ENCODE results near the gene HS1BP3. TPM values are rescaled to one million over a fixed set of nuclear protein-coding genes. Genes with fewer than 3 reads are reported as not detected.

The HS1BP3 gene
- total RNA-seq, 2 experiments from 2014 or later: 10.1 to 10.4 TPM

GRCh38 chr2:20672201-20672951, 21.5 kb upstream of the HS1BP3 start:
- DNase-seq: no peak
- no peak overlapping the region for H3K4me3 Mint-ChIP-seq
- CTCF ChIA-PET: interaction anchor here (1.1 to 2.8 kb wide), 3 partner anchors 10 to 291 kb away, joined by 3 to 11 read pairs (median 3); no protein-coding TSS in a partner anchor
- H3K9me3 Mint-ChIP-seq: no peaks in the 10 kb centered on the region
- intact Hi-C loops (cut with micrococcal nuclease): no loop called here
- H3K27me3 Mint-ChIP-seq: peaks cover 38% of the 10 kb centered on the region
- POLR2A ChIA-PET: no interaction called here
- no peak overlapping the region for H3K27ac Mint-ChIP-seq
- peaks cover 2% of the 10 kb centered on the region for H3K4me1 Mint-ChIP-seq (ENCODE audit: low read depth)
- H3K36me3 Mint-ChIP-seq: no peaks in the 10 kb centered on the region

- Mint-ChIP-seq H3K4me1 (ENCODE audit: low read depth) (peaks cover 2% of the 10 kb centered on the region), H3K36me3 (no peaks in the 10 kb centered on the region), H3K27ac (no peak overlapping the region), H3K27me3 (peaks cover 39% of the 10 kb centered on the region), H3K4me3 (no peak overlapping the region), H3K9me3 (no peaks in the 10 kb centered on the region)
- POLR2A ChIA-PET: no interaction called here
- intact Hi-C loops (cut with micrococcal nuclease): no loop called here
- DNase-seq: no peak
- CTCF ChIA-PET: interaction anchor here (1.1 to 2.8 kb wide), 2 partner anchors 10 to 292 kb away, joined by 3 to 11 read pairs; no protein-coding TSS in a partner anchor
Measured at GRCh38 chr2:20671736-20672080, 20.8 kb upstream of the HS1BP3 start.

GRCh38 chr2:20671036-20671735, 20.3 kb upstream of the HS1BP3 start:
- intact Hi-C loops (cut with micrococcal nuclease): no loop called here
- Mint-ChIP-seq H3K27ac (no peak overlapping the region), H3K27me3 (peaks cover 43% of the 10 kb centered on the region), H3K4me3 (no peak overlapping the region), H3K9me3 (no peaks in the 10 kb centered on the region), H3K36me3 (no peaks in the 10 kb centered on the region), H3K4me1 (ENCODE audit: low read depth) (peaks cover 5% of the 10 kb centered on the region)
- ChIA-PET CTCF (interaction anchor here (0.7 to 2.8 kb wide), 2 partner anchors 10 to 292 kb away, joined by 3 to 11 read pairs; no protein-coding TSS in a partner anchor), POLR2A (no interaction called here)
- DNase-seq: no peak

GRCh38 chr2:20670315-20671035, 19.6 kb upstream of the HS1BP3 start:
- Mint-ChIP-seq H3K9me3 (no peaks in the 10 kb centered on the region), H3K27me3 (peaks cover 48% of the 10 kb centered on the region), H3K4me1 (ENCODE audit: low read depth) (peaks cover 7% of the 10 kb centered on the region), H3K4me3 (no peak overlapping the region), H3K36me3 (no peaks in the 10 kb centered on the region), H3K27ac (no peak overlapping the region)
- no peak for DNase-seq
- intact Hi-C loops (cut with micrococcal nuclease): no loop called here
- CTCF ChIA-PET: interaction anchor here (0.7 to 0.9 kb wide), 2 partner anchors 9 to 293 kb away, joined by 3 to 4 read pairs; no protein-coding TSS in a partner anchor
- POLR2A ChIA-PET: interaction anchor here (0.6 kb wide), 1 partner anchor 22 kb away, joined by 3 read pairs; no protein-coding TSS in a partner anchor

- POLR2A ChIA-PET: interaction anchor here (0.6 kb wide), 1 partner anchor 21 kb away, joined by 3 read pairs; no protein-coding TSS in a partner anchor
- CTCF ChIA-PET: interaction anchor here (0.9 kb wide), 1 partner anchor 9 kb away, joined by 4 read pairs; no protein-coding TSS in a partner anchor
- intact Hi-C loops (cut with micrococcal nuclease): no loop called here
- H3K4me3 Mint-ChIP-seq: no peak overlapping the region
- no peaks in the 10 kb centered on the region for H3K36me3 Mint-ChIP-seq
- H3K27ac Mint-ChIP-seq: no peak overlapping the region
- no peaks in the 10 kb centered on the region for H3K9me3 Mint-ChIP-seq
- H3K4me1 Mint-ChIP-seq (ENCODE audit: low read depth): peaks cover 9% of the 10 kb centered on the region
- H3K27me3 Mint-ChIP-seq: peaks cover 56% of the 10 kb centered on the region
- DNase-seq: no peak
Measured at GRCh38 chr2:20669562-20670314, 18.8 kb upstream of the HS1BP3 start.

GRCh38 chr2:20668871-20669475, 18.1 kb upstream of the HS1BP3 start:
- no peak overlapping the region for H3K27ac Mint-ChIP-seq
- H3K4me3 Mint-ChIP-seq: no peak overlapping the region
- ChIA-PET CTCF (interaction anchor here (1.0 kb wide), 1 partner anchor 10 kb away, joined by 3 read pairs; no protein-coding TSS in a partner anchor), POLR2A (interaction anchor here (0.7 kb wide), 1 partner anchor 15 kb away, joined by 3 read pairs; no protein-coding TSS in a partner anchor)
- no peak for DNase-seq
- H3K36me3 Mint-ChIP-seq: no peaks in the 10 kb centered on the region
- peaks cover 9% of the 10 kb centered on the region for H3K4me1 Mint-ChIP-seq (ENCODE audit: low read depth)
- no peaks in the 10 kb centered on the region for H3K9me3 Mint-ChIP-seq
- peaks cover 64% of the 10 kb centered on the region for H3K27me3 Mint-ChIP-seq
- intact Hi-C loops (cut with micrococcal nuclease): no loop called here

- ChIA-PET CTCF (interaction anchor here (0.7 to 1.0 kb wide), 2 partner anchors 9 to 18 kb away, joined by 3 read pairs; no protein-coding TSS in a partner anchor), POLR2A (no interaction called here)
- intact Hi-C loops (cut with micrococcal nuclease): no loop called here
- H3K9me3 Mint-ChIP-seq: no peaks in the 10 kb centered on the region
- DNase-seq: no peak
- H3K4me1 Mint-ChIP-seq (ENCODE audit: low read depth): peaks cover 9% of the 10 kb centered on the region
- no peaks in the 10 kb centered on the region for H3K36me3 Mint-ChIP-seq
- H3K27me3 Mint-ChIP-seq: peaks cover 66% of the 10 kb centered on the region
- no peak overlapping the region for H3K4me3 Mint-ChIP-seq
- no peak overlapping the region for H3K27ac Mint-ChIP-seq
Measured at GRCh38 chr2:20668451-20668850, 17.6 kb upstream of the HS1BP3 start.

GRCh38 chr2:20667531-20668401, 16.9 kb upstream of the HS1BP3 start:
- Mint-ChIP-seq H3K27ac (no peak overlapping the region), H3K4me1 (ENCODE audit: low read depth) (peaks cover 9% of the 10 kb centered on the region), H3K27me3 (peaks cover 64% of the 10 kb centered on the region), H3K9me3 (no peaks in the 10 kb centered on the region), H3K36me3 (no peaks in the 10 kb centered on the region), H3K4me3 (peak overlapping the region; percentile 53)
- intact Hi-C loops (cut with micrococcal nuclease): no loop called here
- DNase-seq: peak; percentile 8
- ChIA-PET POLR2A (interaction anchor here (0.6 kb wide), 1 partner anchor 155 kb away, joined by 3 read pairs; the partner anchor contains the start of gene LDAH), CTCF (interaction anchor here (0.7 to 3.4 kb wide), 4 partner anchors 9 to 221 kb away, joined by 3 to 18 read pairs (median 3); partner anchors contain the start of genes HS1BP3 and RHOB)

GRCh38 chr2:20667151-20667530, 16.2 kb upstream of the HS1BP3 start:
- intact Hi-C loops (cut with micrococcal nuclease): no loop called here
- peaks cover 9% of the 10 kb centered on the region for H3K4me1 Mint-ChIP-seq (ENCODE audit: low read depth)
- H3K36me3 Mint-ChIP-seq: no peaks in the 10 kb centered on the region
- H3K27ac Mint-ChIP-seq: no peak overlapping the region
- ChIA-PET CTCF (interaction anchor here (0.8 to 3.4 kb wide), 3 partner anchors 10 to 220 kb away, joined by 3 to 18 read pairs (median 3); partner anchors contain the start of genes HS1BP3 and RHOB), POLR2A (interaction anchor here (0.6 kb wide), 1 partner anchor 156 kb away, joined by 3 read pairs; the partner anchor contains the start of gene LDAH)
- DNase-seq: peak; percentile 20
- H3K4me3 Mint-ChIP-seq: no peak overlapping the region
- H3K9me3 Mint-ChIP-seq: no peaks in the 10 kb centered on the region
- peaks cover 65% of the 10 kb centered on the region for H3K27me3 Mint-ChIP-seq
